HCT116 (cell line): ENCODE data around the gene SRI. TPM values are rescaled to one million over a fixed set of nuclear protein-coding genes. Genes with fewer than 3 reads are reported as not detected.

Source experiments
- ATAC-seq: fragments of 200-7000 bp; cut with Tn5 transposase; 2 replicates; pipeline ENCODE4 v1.9.1; 2020; ENCODE audit warnings: mild to moderate bottlenecking, moderate library complexity
- BruUV-seq: library from RNA; stranded (reverse); fragments of 400-500 nt; replicated peaks from 2 replicates; lab custom pipeline; 2021; lab: Mats Ljungman, UMichigan
- CTCF ChIA-PET: fragments of 300-600 bp; sonication (Branson Sonifier 250); formaldehyde crosslinking; loops from one replicate; lab custom pipeline; 2021; ENCODE audit warnings: antibody characterized with exemption; lab: Charles Lee
- POLR2A ChIA-PET: fragments of 300-600, 350-600 bp; sonication (Branson Sonifier 250); formaldehyde crosslinking; loops from one replicate; lab custom pipeline; 2021; ENCODE audit warnings: antibody characterized with exemption; lab: Charles Lee
- RAD21 ChIA-PET, 2 experiments: fragments of 300-600 bp; sonication (Branson Sonifier 250); formaldehyde crosslinking; loops; one replicate each; lab custom pipeline; 2023; ENCODE audit warnings: low total read pairs in 2 of 2; ENCODE audit not compliant: uncharacterized antibody in 2 of 2, unreplicated experiment in 2 of 2, low non-redundant PET in 1 of 2; lab: Charles Lee
- DNase-seq: peaks from one replicate; pipeline ENCODE4 v3.0.0-alpha.2; 2010; ENCODE audit warnings: low read depth, low spot score
- H2AFZ ChIP-seq: fragments of 200-600 bp; shearing (Covaris generic), sonication (generic); 2 replicates; pipeline ENCODE4 v1.6.1; 2017; ENCODE audit warnings: low read depth, mixed run types, mixed read lengths, antibody characterized with exemption, low read length; ENCODE audit not compliant: poor library complexity, severe bottlenecking
- H3K27ac ChIP-seq: 2 replicates; pipeline ENCODE4 v1.5.1; 2012; ENCODE audit warnings: low read depth, low read length
- H3K27me3 ChIP-seq: fragments of 200-600 bp; sonication (generic); 2 replicates; pipeline ENCODE4 v1.6.1; 2016; ENCODE audit warnings: mixed run types, low read length, mixed read lengths; ENCODE audit not compliant: insufficient read depth
- H3K36me3 ChIP-seq, 2 experiments: fragments of 200-500 bp in 1 of 2; fragments of 200-600 bp in 1 of 2; sonication (Bioruptor generic) in 1 of 2; sonication (generic) in 1 of 2; 2 replicates each; pipeline versions ENCODE4 v1.5.1 to v1.6.1; 2014 to 2016; ENCODE audit warnings: low read length in 2 of 2, inconsistent platforms in 1 of 2, mixed read lengths in 1 of 2, mixed run types in 1 of 2; ENCODE audit not compliant: insufficient read depth in 2 of 2, control insufficient read depth in 1 of 2
- H3K4me1 ChIP-seq, 2 experiments: fragments of 200-600 bp in 1 of 2; sonication (generic) in 1 of 2; 2 replicates each; pipeline versions ENCODE4 v1.5.1 to v1.6.1; 2012 to 2017; ENCODE audit warnings: low read length in 2 of 2, inconsistent platforms in 1 of 2, mild to moderate bottlenecking in 1 of 2, mixed read lengths in 1 of 2, mixed run types in 1 of 2, moderate library complexity in 1 of 2; ENCODE audit not compliant: insufficient read depth in 2 of 2, control insufficient read depth in 1 of 2
- H3K4me2 ChIP-seq: fragments of 200-600 bp; sonication (generic); 2 replicates; pipeline ENCODE4 v1.6.1; 2017; ENCODE audit warnings: mixed run types, low read length, mixed read lengths
- H3K4me3 ChIP-seq, 2 experiments: fragments of 200-600 bp in 1 of 2; sonication (generic) in 1 of 2; replicated peaks in 1 of 2; 2 replicates each; pipeline ENCODE4 v1.5.1; 2011 to 2016; ENCODE audit warnings: low read length in 2 of 2, control low read depth in 1 of 2, low read depth in 1 of 2, mild to moderate bottlenecking in 1 of 2, mixed read lengths in 1 of 2, mixed run types in 1 of 2
- H3K79me2 ChIP-seq: fragments of 200-600 bp; sonication (generic); 2 replicates; pipeline ENCODE4 v1.6.1; 2017; ENCODE audit warnings: mild to moderate bottlenecking, mixed run types, low read length, moderate library complexity, mixed read lengths; ENCODE audit not compliant: insufficient read depth
- H3K9ac ChIP-seq: fragments of 200-600 bp; sonication (generic); 2 replicates; pipeline ENCODE4 v1.6.1; 2016; ENCODE audit warnings: low read length, mixed read lengths
- H3K9me2 ChIP-seq: fragments of 200-600 bp; sonication (generic), shearing (Covaris generic); 2 replicates; pipeline ENCODE4 v1.6.1; 2017; ENCODE audit warnings: mixed run types, mild to moderate bottlenecking, moderate library complexity; ENCODE audit not compliant: insufficient read depth
- H3K9me3 ChIP-seq, 2 experiments: fragments of 200-500 bp in 1 of 2; fragments of 200-600 bp in 1 of 2; sonication (Bioruptor generic) in 1 of 2; sonication (generic) in 1 of 2; 2 replicates each; pipeline ENCODE4 v1.6.1; 2014 to 2017; ENCODE audit warnings: low read length in 2 of 2, mixed read lengths in 2 of 2, inconsistent platforms in 1 of 2, low read depth in 1 of 2, mild to moderate bottlenecking in 1 of 2, mixed run types in 1 of 2, moderate library complexity in 1 of 2; ENCODE audit not compliant: control insufficient read depth in 1 of 2, insufficient read depth in 1 of 2
- H4K20me1 ChIP-seq: fragments of 200-600 bp; sonication (generic), shearing (Covaris generic); 2 replicates; pipeline ENCODE4 v1.6.1; 2017; ENCODE audit warnings: mixed run types, mild to moderate bottlenecking, moderate library complexity; ENCODE audit not compliant: insufficient read depth
- CTCF ChIP-seq, 3 experiments: fragments of 200-600 bp in 1 of 3; sonication (generic) in 1 of 3; IDR thresholded peaks in 2 of 3; conservative IDR thresholded peaks in 1 of 3; 2 replicates each; pipeline ENCODE4 v1.5.1; 2012 to 2017; ENCODE audit warnings: low read depth in 2 of 3, low read length in 2 of 3, antibody characterized with exemption in 1 of 3, borderline replicate concordance in 1 of 3, control low read depth in 1 of 3, mild to moderate bottlenecking in 1 of 3, mixed read lengths in 1 of 3, mixed run types in 1 of 3, moderate library complexity in 1 of 3; ENCODE audit not compliant: insufficient read depth in 1 of 3
- EGR1 ChIP-seq: IDR thresholded peaks from 2 replicates; pipeline ENCODE4 v1.6.1; 2012; ENCODE audit warnings: low read depth
- EZH2 ChIP-seq: fragments of 200-600 bp; sonication (generic); IDR thresholded peaks from 2 replicates; pipeline ENCODE4 v1.6.1; 2017; ENCODE audit warnings: antibody characterized with exemption, mixed run types
- EZH2phosphoT487 ChIP-seq: fragments of 200-600 bp; IDR thresholded peaks from 2 replicates; pipeline ENCODE4 v1.6.1; 2018; ENCODE audit warnings: antibody characterized with exemption, borderline replicate concordance
- FOSL1 ChIP-seq: IDR thresholded peaks from 2 replicates; pipeline ENCODE4 v1.6.1; 2012; ENCODE audit warnings: low read depth
- MAX ChIP-seq: IDR thresholded peaks from 2 replicates; pipeline ENCODE4 v1.6.1; 2012
- RAD21 ChIP-seq: IDR thresholded peaks from 2 replicates; pipeline ENCODE4 v1.6.1; 2012; ENCODE audit warnings: low read depth, mild to moderate bottlenecking
- REST ChIP-seq: IDR thresholded peaks from 2 replicates; pipeline ENCODE4 v1.6.1; 2012; ENCODE audit warnings: low read depth
- SIN3A ChIP-seq: IDR thresholded peaks from 2 replicates; pipeline ENCODE4 v1.6.1; 2012; ENCODE audit warnings: low read depth
- SRF ChIP-seq: IDR thresholded peaks from 2 replicates; pipeline ENCODE4 v1.6.1; 2012; ENCODE audit warnings: low read depth
- TCF7L2 ChIP-seq: IDR thresholded peaks from 2 replicates; pipeline ENCODE4 v1.7.0; 2011; ENCODE audit warnings: borderline replicate concordance, inconsistent platforms; ENCODE audit not compliant: insufficient read depth, insufficient read length; ENCODE audit errors: extremely low read depth
- ZFX ChIP-seq: fragments of 450-650 bp; IDR thresholded peaks from 2 replicates; pipeline ENCODE4 v1.6.1; 2017
- ZNF274 ChIP-seq: fragments of 200-500 bp; sonication (Bioruptor generic); IDR thresholded peaks from 2 replicates; pipeline ENCODE4 v1.6.1; 2014; ENCODE audit warnings: mild to moderate bottlenecking, low read depth, low read length, inconsistent platforms
- intact Hi-C: fragments of 100-400 bp; cut with micrococcal nuclease; formaldehyde crosslinking; loops from 2 replicates; pipeline ENCODE4 v1.10.0; 2022
- total RNA-seq: library from RNA; stranded (reverse); gene quantifications from one replicate; pipeline ENCODE4 v1.2.1, GENCODE V29; 2021; ENCODE audit not compliant: unreplicated experiment

SRI gene
- total RNA-seq, 1 experiment from 2014 or later = 114 TPM

GRCh38 chr7:88230646-88231045 is 10.8 kb upstream of the SRI start (continued):
- TF ChIP-seq CTCF (IDR thresholded peaks at IDR 0.05 in 2 of 3, conservative IDR thresholded peaks at IDR 0.05 in 1 of 3; ENCODE audit: borderline replicate concordance in 1 of 3, insufficient read depth in 1 of 3, low read depth in 2 of 3, low read length in 2 of 3) (no peak), SIN3A (no peak), EGR1 (no peak), MAX (no peak), EZH2phosphoT487 (no peak), EZH2 (no peak)

- no peak for ATAC-seq
These were observed 9.6 kb upstream of the SRI start for GRCh38 chr7:88229302-88229995.

More at GRCh38 chr7:88229302-88229995, 9.6 kb upstream of the SRI start:
- Histone ChIP-seq H3K4me2 (no peak overlapping the region), H3K79me2 (no peaks in the 10 kb centered on the region), H3K27ac (no peak overlapping the region), H3K9me3 (no peaks in the 10 kb centered on the region), H3K4me1 (peaks cover 14 to 33% of the 10 kb centered on the region in 2 experiments), H3K27me3 (no peaks in the 10 kb centered on the region), H3K9ac (no peak overlapping the region), H3K4me3 (no peak overlapping the region), H4K20me1 (no peaks in the 10 kb centered on the region), H3K9me2 (no peaks in the 10 kb centered on the region), H3K36me3 (no peaks in the 10 kb centered on the region), H2AFZ (no peak overlapping the region)
- no TSS peak for BruUV-seq
- ChIA-PET POLR2A (no interaction called here), CTCF (no interaction called here), RAD21 (no interaction called here)
- no peak for DNase-seq
- intact Hi-C loops = no loop called here
- TF ChIP-seq TCF7L2 = no peak
- no peak for TF ChIP-seq EZH2phosphoT487
- TF ChIP-seq REST = no peak
- no peak for TF ChIP-seq ZNF274
- no peak for TF ChIP-seq ZFX
- no peak for TF ChIP-seq FOSL1
- no peak for TF ChIP-seq SIN3A
- TF ChIP-seq EZH2 = no peak
- no peak for TF ChIP-seq RAD21
- TF ChIP-seq SRF = no peak
- TF ChIP-seq MAX = no peak
